Loucy (cell line): ENCODE data around the gene APBB3.

ENCODE experiments used
- H2AFZ ChIP-seq: fragments of 200-600 bp; sonication (generic); 2 replicates; pipeline ENCODE4 v1.6.0; 2016; ENCODE audit warnings: antibody characterized with exemption, mild to moderate bottlenecking, low read length, moderate library complexity
- H3F3A ChIP-seq: fragments of 200-600 bp; 2 replicates; pipeline ENCODE4 v1.6.0; 2016; ENCODE audit warnings: antibody characterized with exemption, low read depth, mild to moderate bottlenecking
- H3K27me3 ChIP-seq: fragments of 200-600 bp; sonication (generic); 2 replicates; pipeline ENCODE4 v1.6.1; 2014; ENCODE audit warnings: low read length, mild to moderate bottlenecking; ENCODE audit not compliant: insufficient read depth, poor library complexity, severe bottlenecking
- H3K36me3 ChIP-seq: fragments of 200-600 bp; sonication (generic); 2 replicates; pipeline ENCODE4 v1.6.1; 2016; ENCODE audit warnings: low read length; ENCODE audit not compliant: insufficient read depth
- H3K4me1 ChIP-seq: fragments of 200-600 bp; sonication (generic); 2 replicates; pipeline ENCODE4 v1.5.1; 2014; ENCODE audit warnings: low read length, mild to moderate bottlenecking; ENCODE audit not compliant: insufficient read depth, poor library complexity, severe bottlenecking
- H3K4me2 ChIP-seq: fragments of 200-600 bp; sonication (generic); 2 replicates; pipeline ENCODE4 v1.6.0; 2014; ENCODE audit warnings: antibody characterized with exemption, low read length, low read depth, mild to moderate bottlenecking; ENCODE audit not compliant: poor library complexity, severe bottlenecking
- H3K4me3 ChIP-seq: fragments of 200-600 bp; sonication (generic); 2 replicates; pipeline ENCODE4 v1.5.1; 2014; ENCODE audit warnings: low read length, mild to moderate bottlenecking, mixed read lengths; ENCODE audit not compliant: poor library complexity, severe bottlenecking
- H3K79me2 ChIP-seq: fragments of 200-600 bp; sonication (generic); 2 replicates; pipeline ENCODE4 v1.6.1; 2014; ENCODE audit warnings: low read length; ENCODE audit not compliant: insufficient read depth
- H3K9ac ChIP-seq: fragments of 200-600 bp; sonication (generic); 2 replicates; pipeline ENCODE4 v1.6.0; 2014; ENCODE audit warnings: mild to moderate bottlenecking, low read depth, low read length, moderate library complexity; ENCODE audit not compliant: poor library complexity, severe bottlenecking
- H3K9me2 ChIP-seq: fragments of 200-600 bp; sonication (generic); replicated peaks from 2 replicates; pipeline ENCODE4 v1.6.1; 2016; ENCODE audit warnings: low read depth, low read length, mixed read lengths
- H3K9me3 ChIP-seq: fragments of 200-600 bp; sonication (generic); 2 replicates; pipeline ENCODE4 v1.6.1; 2014; ENCODE audit warnings: mild to moderate bottlenecking, antibody characterized with exemption, low read length, low read depth; ENCODE audit not compliant: insufficient read depth
- H4K20me1 ChIP-seq: fragments of 200-600 bp; sonication (generic); 2 replicates; pipeline ENCODE4 v1.6.0; 2014; ENCODE audit warnings: antibody characterized with exemption, low read length, mild to moderate bottlenecking; ENCODE audit not compliant: insufficient read depth, poor library complexity, severe bottlenecking
- EZH2phosphoT487 ChIP-seq: fragments of 200-600 bp; IDR thresholded peaks from 2 replicates; pipeline ENCODE4 v1.6.1; 2018; ENCODE audit warnings: antibody characterized with exemption, mild to moderate bottlenecking, moderate library complexity, borderline replicate concordance
- TF ChIP-seq, protein P1 (sequence below): fragments of 200-600 bp; sonication (generic); conservative IDR thresholded peaks from 2 replicates; pipeline ENCODE4 v1.5.1; 2014; ENCODE audit warnings: mild to moderate bottlenecking, antibody characterized with exemption, low read length

Gene APBB3

DNA sequence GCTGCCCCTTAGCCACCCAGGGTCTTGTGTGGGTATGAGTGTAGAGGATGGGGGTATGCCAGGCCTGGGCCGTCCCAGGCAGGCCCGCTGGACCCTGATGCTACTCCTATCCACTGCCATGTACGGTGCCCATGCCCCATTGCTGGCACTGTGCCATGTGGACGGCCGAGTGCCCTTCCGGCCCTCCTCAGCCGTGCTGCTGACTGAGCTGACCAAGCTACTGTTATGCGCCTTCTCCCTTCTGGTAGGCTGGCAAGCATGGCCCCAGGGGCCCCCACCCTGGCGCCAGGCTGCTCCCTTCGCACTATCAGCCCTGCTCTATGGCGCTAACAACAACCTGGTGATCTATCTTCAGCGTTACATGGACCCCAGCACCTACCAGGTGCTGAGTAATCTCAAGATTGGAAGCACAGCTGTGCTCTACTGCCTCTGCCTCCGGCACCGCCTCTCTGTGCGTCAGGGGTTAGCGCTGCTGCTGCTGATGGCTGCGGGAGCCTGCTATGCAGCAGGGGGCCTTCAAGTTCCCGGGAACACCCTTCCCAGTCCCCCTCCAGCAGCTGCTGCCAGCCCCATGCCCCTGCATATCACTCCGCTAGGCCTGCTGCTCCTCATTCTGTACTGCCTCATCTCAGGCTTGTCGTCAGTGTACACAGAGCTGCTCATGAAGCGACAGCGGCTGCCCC, 2.9 kb upstream of the APBB3 start:
- Histone ChIP-seq H3K9me3 (no peaks in the 10 kb centered on the region), H3K79me2 (peaks cover 47% of the 10 kb centered on the region), H3F3A (no peaks in the 10 kb centered on the region), H3K9me2 (no peaks in the 10 kb centered on the region), H4K20me1 (peaks cover 6% of the 10 kb centered on the region), H2AFZ (no peak overlapping the region), H3K9ac (no peak overlapping the region), H3K36me3 (peaks cover 3% of the 10 kb centered on the region; the same call in 1 of the 2 replicates), H3K4me2 (peak overlapping the region; percentile 87), H3K27me3 (no peaks in the 10 kb centered on the region), H3K4me3 (peak overlapping the region; percentile 99), H3K4me1 (peaks cover 28% of the 10 kb centered on the region)
- no peak for TF ChIP-seq EZH2phosphoT487

DNA sequence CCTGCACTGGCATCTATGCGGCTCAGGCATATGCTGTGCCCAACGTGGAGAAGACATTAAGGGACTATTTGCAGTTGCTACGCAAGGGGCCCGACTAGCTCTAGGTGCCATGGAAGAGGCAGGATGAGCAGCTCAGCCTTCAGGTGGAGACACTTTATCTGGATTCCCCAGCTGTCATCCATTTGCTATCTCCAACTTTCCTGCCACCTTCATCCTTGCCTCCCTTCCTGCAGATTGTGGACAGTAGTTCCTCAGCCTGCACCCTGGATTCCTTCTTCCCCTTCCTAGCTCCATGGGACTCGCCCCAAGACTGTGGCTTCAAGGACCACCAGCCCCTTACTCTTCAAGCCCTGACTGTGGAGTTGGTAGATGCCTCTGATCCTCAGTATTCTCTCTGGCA, 2.3 kb upstream of the APBB3 start:
- H3K79me2 ChIP-seq = peaks cover 47% of the 10 kb centered on the region
- no peaks in the 10 kb centered on the region for H3K9me2 ChIP-seq
- H3K27me3 ChIP-seq = no peaks in the 10 kb centered on the region
- TF ChIP-seq, protein P1, sequence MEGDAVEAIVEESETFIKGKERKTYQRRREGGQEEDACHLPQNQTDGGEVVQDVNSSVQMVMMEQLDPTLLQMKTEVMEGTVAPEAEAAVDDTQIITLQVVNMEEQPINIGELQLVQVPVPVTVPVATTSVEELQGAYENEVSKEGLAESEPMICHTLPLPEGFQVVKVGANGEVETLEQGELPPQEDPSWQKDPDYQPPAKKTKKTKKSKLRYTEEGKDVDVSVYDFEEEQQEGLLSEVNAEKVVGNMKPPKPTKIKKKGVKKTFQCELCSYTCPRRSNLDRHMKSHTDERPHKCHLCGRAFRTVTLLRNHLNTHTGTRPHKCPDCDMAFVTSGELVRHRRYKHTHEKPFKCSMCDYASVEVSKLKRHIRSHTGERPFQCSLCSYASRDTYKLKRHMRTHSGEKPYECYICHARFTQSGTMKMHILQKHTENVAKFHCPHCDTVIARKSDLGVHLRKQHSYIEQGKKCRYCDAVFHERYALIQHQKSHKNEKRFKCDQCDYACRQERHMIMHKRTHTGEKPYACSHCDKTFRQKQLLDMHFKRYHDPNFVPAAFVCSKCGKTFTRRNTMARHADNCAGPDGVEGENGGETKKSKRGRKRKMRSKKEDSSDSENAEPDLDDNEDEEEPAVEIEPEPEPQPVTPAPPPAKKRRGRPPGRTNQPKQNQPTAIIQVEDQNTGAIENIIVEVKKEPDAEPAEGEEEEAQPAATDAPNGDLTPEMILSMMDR = no peak
- no peak for TF ChIP-seq EZH2phosphoT487
- H3K9me3 ChIP-seq = no peaks in the 10 kb centered on the region
- no peak overlapping the region for H2AFZ ChIP-seq
- peak overlapping the region; percentile 97 for H3K9ac ChIP-seq
- H4K20me1 ChIP-seq = peaks cover 6% of the 10 kb centered on the region
- H3K4me3 ChIP-seq = peak overlapping the region; percentile 99
- no peaks in the 10 kb centered on the region for H3F3A ChIP-seq
- peaks cover 28% of the 10 kb centered on the region for H3K4me1 ChIP-seq
- H3K36me3 ChIP-seq = peaks cover 3% of the 10 kb centered on the region; the same call in 1 of the 2 replicates
- peak overlapping the region; percentile 87 for H3K4me2 ChIP-seq

DNA sequence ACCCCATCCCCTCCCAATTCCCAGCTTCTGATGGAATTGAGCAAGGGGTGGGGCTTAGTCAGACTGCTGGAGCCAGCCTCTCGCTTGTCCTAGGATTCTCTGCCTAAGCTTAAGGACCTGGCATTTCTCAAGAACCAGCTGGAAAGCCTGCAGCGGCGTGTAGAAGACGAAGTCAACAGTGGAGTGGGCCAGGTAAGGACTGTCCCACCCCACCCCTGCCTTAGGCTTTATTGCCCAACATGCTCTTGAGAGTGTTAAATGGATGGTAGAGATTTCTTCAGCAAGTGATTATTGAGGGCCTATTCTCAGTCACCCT, 1.3 kb upstream of the APBB3 start:
- H3K9me2 ChIP-seq = no peaks in the 10 kb centered on the region
- H3K9ac ChIP-seq = peak overlapping the region; percentile 97
- TF ChIP-seq, protein P1 = no peak
- TF ChIP-seq EZH2phosphoT487 = no peak
- H3K4me2 ChIP-seq = peak overlapping the region; percentile 87
- H3K27me3 ChIP-seq = no peaks in the 10 kb centered on the region
- H3K4me1 ChIP-seq = peaks cover 28% of the 10 kb centered on the region
- H3K79me2 ChIP-seq = peaks cover 47% of the 10 kb centered on the region
- H3K9me3 ChIP-seq = no peaks in the 10 kb centered on the region
- peaks cover 3% of the 10 kb centered on the region; the same call in 1 of the 2 replicates for H3K36me3 ChIP-seq
- H3K4me3 ChIP-seq = peak overlapping the region; percentile 99
- H3F3A ChIP-seq = no peaks in the 10 kb centered on the region
- H4K20me1 ChIP-seq = peaks cover 6% of the 10 kb centered on the region
- no peak overlapping the region for H2AFZ ChIP-seq
